ENCODE data around the gene TCF20.
A peak's percentile ranks its signal among the peaks of the same experiment; 100 is the strongest.

The TCF20 gene

GRCh38 chr22:42300259-42301076 lies 30.0 kb upstream of the TCF20 start:
- no peak for DNase-seq (ENCODE audit: low read depth in 1 of 2, low spot score in 1 of 2)

GRCh38 chr22:42299586-42300258 lies 29.3 kb upstream of the TCF20 start:
- DNase-seq (ENCODE audit: low read depth in 1 of 2, low spot score in 1 of 2), result peak; percentile 22 to 33

DNA sequence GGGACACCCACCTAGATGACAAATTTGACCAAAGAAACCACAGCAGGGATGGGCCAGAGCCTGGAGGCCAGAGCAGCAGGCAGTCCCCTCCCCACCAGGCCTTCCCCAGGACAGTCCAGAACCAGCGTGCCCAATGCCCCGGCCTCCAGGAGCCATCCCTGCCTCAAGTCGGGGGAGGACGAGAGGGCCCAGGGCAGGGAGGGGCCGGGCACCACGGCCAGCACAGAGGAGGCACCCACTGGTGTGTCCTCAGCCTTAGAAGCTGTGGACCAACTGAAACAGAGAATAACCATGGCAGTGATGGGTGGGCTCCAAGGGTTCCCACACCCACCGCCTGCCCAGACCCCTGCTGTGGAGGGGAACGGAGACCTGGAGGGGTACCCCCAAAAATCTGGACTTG lies 28.3 kb upstream of the TCF20 start:
- DNase-seq (ENCODE audit: low read depth in 1 of 2, low spot score in 1 of 2), result no peak

GRCh38 chr22:42297778-42298177 lies 27.3 kb upstream of the TCF20 start:
- DNase-seq (ENCODE audit: low read depth in 1 of 2, low spot score in 1 of 2), result no peak

GRCh38 chr22:42296883-42297282 lies 26.4 kb upstream of the TCF20 start:
- no peak for DNase-seq (ENCODE audit: low read depth in 1 of 2, low spot score in 1 of 2)

DNA sequence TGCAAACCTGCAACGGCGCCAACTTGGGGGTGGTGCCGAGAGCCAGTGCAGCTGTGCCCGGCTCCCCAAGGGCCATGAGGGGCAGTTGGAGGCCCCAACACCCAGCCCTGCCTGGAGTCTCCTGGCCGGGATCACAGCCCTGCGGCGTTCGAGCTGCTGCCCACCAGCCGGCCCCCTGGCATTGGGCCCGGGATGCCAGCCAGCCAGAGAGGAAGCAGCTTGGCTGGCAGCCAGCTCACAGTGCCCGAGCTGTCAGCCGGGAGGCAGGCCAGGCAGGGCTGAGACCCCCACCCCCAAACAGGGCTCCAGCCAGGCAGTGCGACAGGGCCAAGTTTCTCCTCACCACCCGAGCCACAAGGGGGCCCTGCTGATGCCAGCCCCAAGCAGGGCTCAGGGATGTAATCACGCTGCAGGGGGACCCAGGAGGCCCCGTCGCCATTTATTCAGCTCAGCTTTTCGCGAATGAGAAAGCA lies 26.0 kb upstream of the TCF20 start:
- no peak for DNase-seq (ENCODE audit: low read depth in 1 of 2, low spot score in 1 of 2)

- DNase-seq (ENCODE audit: low read depth in 1 of 2, low spot score in 1 of 2), result no peak
These were observed 23.9 kb upstream of the TCF20 start for GRCh38 chr22:42294034-42294985.

- DNase-seq (ENCODE audit: low read depth in 1 of 2, low spot score in 1 of 2), result no peak
These were observed 22.5 kb upstream of the TCF20 start for GRCh38 chr22:42292732-42293520.

- DNase-seq (ENCODE audit: low read depth in 1 of 2, low spot score in 1 of 2), result no peak
These were observed 20.8 kb upstream of the TCF20 start for GRCh38 chr22:42291287-42291686.

GRCh38 chr22:42289671-42290541 lies 19.5 kb upstream of the TCF20 start:
- DNase-seq (ENCODE audit: low read depth in 1 of 2, low spot score in 1 of 2), result no peak

- DNase-seq (ENCODE audit: low read depth in 1 of 2, low spot score in 1 of 2), result no peak
These were observed 18.3 kb upstream of the TCF20 start for GRCh38 chr22:42288791-42289190.

DNA sequence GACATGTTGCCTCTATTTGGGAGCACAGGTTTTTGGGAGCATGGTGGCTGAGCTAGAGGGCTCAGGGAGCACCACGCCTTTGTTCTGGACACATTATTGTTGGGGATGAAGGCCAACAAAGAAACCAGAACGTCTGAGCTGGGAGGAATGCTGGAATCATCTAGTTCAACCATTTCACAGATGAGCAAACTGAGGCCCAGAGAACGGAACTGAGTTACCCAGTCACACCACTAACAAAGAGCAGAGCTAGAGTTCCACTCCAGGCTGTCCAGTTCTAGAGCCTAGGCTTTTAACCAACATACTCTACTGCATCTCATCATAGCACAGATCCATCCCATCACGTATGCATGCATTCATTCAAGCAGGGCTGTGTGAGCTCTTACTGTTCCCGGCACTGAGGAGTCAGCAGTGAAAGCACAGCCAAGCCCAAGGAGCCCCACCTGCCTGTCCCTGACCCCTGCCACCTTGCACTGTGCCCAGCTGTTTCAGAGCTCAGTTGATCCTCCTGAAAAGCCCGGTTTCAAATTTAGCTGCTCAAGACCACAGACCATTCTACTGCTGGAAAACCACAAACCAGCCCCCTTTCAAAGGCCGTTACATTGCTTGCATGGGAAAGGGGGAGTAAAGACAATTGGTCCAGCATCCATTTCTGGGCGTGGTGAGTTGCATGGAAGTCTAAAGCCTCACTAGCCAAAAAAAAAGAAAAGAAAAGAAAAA lies 16.9 kb upstream of the TCF20 start:
- no peak for DNase-seq (ENCODE audit: low read depth in 1 of 2, low spot score in 1 of 2)

GRCh38 chr22:42286205-42286604 lies 15.8 kb upstream of the TCF20 start:
- no peak for DNase-seq (ENCODE audit: low read depth in 1 of 2, low spot score in 1 of 2)

- DNase-seq (ENCODE audit: low read depth in 1 of 2, low spot score in 1 of 2), result no peak
These were observed 15.2 kb upstream of the TCF20 start for GRCh38 chr22:42285604-42286003.

DNA sequence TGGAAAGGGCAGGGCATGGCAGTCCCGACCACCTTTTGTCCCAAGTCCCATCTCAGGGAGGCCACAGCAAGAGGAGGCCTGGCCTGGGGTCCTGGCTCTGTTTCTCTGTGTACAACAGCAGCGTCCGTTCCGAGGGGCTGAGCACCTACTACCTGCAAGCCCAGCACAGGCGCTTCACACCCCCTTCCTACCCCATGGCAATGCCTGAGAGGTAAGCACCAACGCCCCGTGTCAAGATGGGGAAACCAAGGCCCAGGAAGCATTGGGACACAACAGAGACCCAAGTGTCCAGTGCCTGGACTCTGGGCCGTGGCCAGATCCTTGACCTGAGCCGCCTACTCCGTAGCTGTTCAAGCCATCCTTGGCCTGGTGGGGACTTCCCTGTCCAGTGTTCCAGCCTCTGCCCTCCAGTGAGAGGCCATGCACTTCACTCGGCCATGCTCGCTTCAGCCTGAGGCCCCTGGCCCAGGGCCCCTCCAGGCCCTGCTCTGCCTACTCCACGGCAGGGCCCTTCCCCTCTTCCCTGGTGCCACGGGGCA lies 14.3 kb upstream of the TCF20 start:
- DNase-seq (ENCODE audit: low read depth in 1 of 2, low spot score in 1 of 2), result no peak

- DNase-seq (ENCODE audit: low read depth in 1 of 2, low spot score in 1 of 2), result no peak
These were observed 13.7 kb upstream of the TCF20 start for GRCh38 chr22:42284202-42284591.

- no peak for DNase-seq (ENCODE audit: low read depth in 1 of 2, low spot score in 1 of 2)
These were observed 13.1 kb upstream of the TCF20 start for GRCh38 chr22:42283278-42284201.

- DNase-seq (ENCODE audit: low read depth in 1 of 2, low spot score in 1 of 2), result no peak
These were observed 12.5 kb upstream of the TCF20 start for GRCh38 chr22:42282943-42283277.

Measured in stimulated activated CD4-positive, alpha-beta T cell treated with anti-CD3 and anti-CD28 coated beads, Interleukin-15, amount 100 ng/mL, for 1 hour (primary cell).